Panc1 (cell line): ENCODE measurements around the gene RNF215. TPM values are rescaled to one million over a fixed set of nuclear protein-coding genes. Genes with fewer than 3 reads are reported as not detected.

Source experiments
- ATAC-seq: fragments of 200-7000 bp; cut with Tn5 transposase; 2 replicates; pipeline ENCODE4 v1.9.1; 2020; ENCODE audit warnings: mild to moderate bottlenecking, moderate library complexity
- BruUV-seq: library from RNA; stranded (reverse); fragments of 400-500 nt; replicated peaks from 2 replicates; lab custom pipeline; 2021; lab: Mats Ljungman, UMichigan
- CTCF ChIA-PET: fragments of 300-600 bp; sonication (Branson Sonifier 250); formaldehyde crosslinking; loops from one replicate; lab custom pipeline; 2022; ENCODE audit warnings: antibody characterized with exemption; lab: Charles Lee
- POLR2A ChIA-PET: fragments of 300-600 bp; sonication (Branson Sonifier 250); formaldehyde crosslinking; loops from one replicate; lab custom pipeline; 2022; ENCODE audit warnings: antibody characterized with exemption; lab: Charles Lee
- DNase-seq: peaks from one replicate; pipeline ENCODE4 v3.0.0-alpha.2; 2010; ENCODE audit warnings: low read depth, low spot score
- H3K27ac ChIP-seq: 2 replicates; pipeline ENCODE4 v1.5.1; 2011; ENCODE audit warnings: mild to moderate bottlenecking, low read length, inconsistent platforms
- H3K27me3 ChIP-seq: fragments of 200-500 bp; sonication (Bioruptor generic); 2 replicates; pipeline ENCODE4 v1.6.0; 2014; ENCODE audit warnings: low read length, inconsistent platforms; ENCODE audit not compliant: control insufficient read depth, insufficient read depth
- H3K36me3 ChIP-seq: fragments of 200-500 bp; sonication (Bioruptor generic); 2 replicates; pipeline ENCODE4 v1.5.1; 2014; ENCODE audit warnings: inconsistent platforms, mild to moderate bottlenecking, low read length, moderate library complexity; ENCODE audit not compliant: control insufficient read depth, insufficient read depth
- H3K4me1 ChIP-seq: 2 replicates; pipeline ENCODE4 v1.5.1; 2011; ENCODE audit warnings: inconsistent platforms, mild to moderate bottlenecking, low read length, moderate library complexity; ENCODE audit not compliant: control insufficient read depth, insufficient read depth
- H3K4me3 ChIP-seq, 2 experiments: 2 replicates each; pipeline ENCODE4 v1.5.1; 2011 to 2012; ENCODE audit warnings: low read depth in 2 of 2, low read length in 2 of 2, mild to moderate bottlenecking in 2 of 2, inconsistent platforms in 1 of 2, moderate library complexity in 1 of 2
- H3K9me3 ChIP-seq: fragments of 200-500 bp; sonication (Bioruptor generic); 2 replicates; pipeline ENCODE4 v1.5.1; 2014; ENCODE audit warnings: low read depth, mild to moderate bottlenecking, inconsistent platforms, low read length, moderate library complexity; ENCODE audit not compliant: control insufficient read depth, insufficient read depth
- CTCF ChIP-seq: fragments of 450-650 bp; IDR thresholded peaks from 2 replicates; pipeline ENCODE4 v1.5.1; 2017; ENCODE audit warnings: mild to moderate bottlenecking
- POLR2AphosphoS5 ChIP-seq: IDR thresholded peaks from 2 replicates; pipeline ENCODE4 v1.6.1; 2012; ENCODE audit warnings: mild to moderate bottlenecking, low read depth, low read length, moderate library complexity
- REST ChIP-seq, 2 experiments: IDR thresholded peaks; 2 replicates each; pipeline ENCODE4 v1.6.1; 2011 to 2012; ENCODE audit warnings: low read depth in 2 of 2, control low read depth in 1 of 2, low read length in 1 of 2, mild to moderate bottlenecking in 1 of 2, moderate library complexity in 1 of 2; ENCODE audit not compliant: insufficient read depth in 1 of 2
- SIN3A ChIP-seq: IDR thresholded peaks from 2 replicates; pipeline ENCODE4 v1.6.1; 2012; ENCODE audit warnings: low read depth, mild to moderate bottlenecking, low read length, moderate library complexity, borderline replicate concordance; ENCODE audit not compliant: insufficient read depth
- TCF7L2 ChIP-seq: IDR thresholded peaks from 2 replicates; pipeline ENCODE4 v1.6.1; 2011; ENCODE audit warnings: mild to moderate bottlenecking, low read depth, low read length, inconsistent platforms
- in situ Hi-C: cut with HindIII; loops from 2 replicates; pipeline ENCODE4 v1.10.0; 2016; ENCODE audit warnings: low sequenced_read_pairs, low pct_unique_long_range_greater_than_20kb
- intact Hi-C: fragments of 100-400 bp; cut with micrococcal nuclease; formaldehyde crosslinking; loops from one replicate; pipeline ENCODE4 v1.10.0; 2022; ENCODE audit not compliant: unreplicated experiment
- total RNA-seq: library from RNA; stranded (reverse); gene quantifications from one replicate; pipeline ENCODE4 v1.2.1, GENCODE V29; 2021; ENCODE audit not compliant: unreplicated experiment

The RNF215 gene
- total RNA-seq, 1 experiment from 2014 or later = 35.8 TPM

- DNase-seq (no peak), ATAC-seq (no peak)
- H3K27me3 ChIP-seq = no peaks in the 10 kb centered on the region
- H3K27ac ChIP-seq = no peak overlapping the region
- TF ChIP-seq POLR2AphosphoS5 = no peak
- no peak for TF ChIP-seq TCF7L2
- TF ChIP-seq SIN3A = no peak
- ChIA-PET CTCF (no interaction called here), POLR2A (interaction anchor here (0.6 kb wide), 1 partner anchor 57 kb away, joined by 3 read pairs; no protein-coding TSS in a partner anchor)
- H3K4me1 ChIP-seq = no peaks in the 10 kb centered on the region
- H3K9me3 ChIP-seq = no peaks in the 10 kb centered on the region
- in situ Hi-C loops (no loop called here), intact Hi-C loops (no loop called here)
- no peak overlapping the region for H3K4me3 ChIP-seq
- BruUV-seq = no TSS peak
- peaks cover 5% of the 10 kb centered on the region for H3K36me3 ChIP-seq
These were observed 49.8 kb downstream of the RNF215 start for GRCh38 chr22:30337461-30337778.

- Histone ChIP-seq H3K27ac (no peak overlapping the region), H3K36me3 (peaks cover 3% of the 10 kb centered on the region), H3K4me1 (no peaks in the 10 kb centered on the region), H3K27me3 (no peaks in the 10 kb centered on the region), H3K9me3 (no peaks in the 10 kb centered on the region), H3K4me3 (no peak overlapping the region)
- TF ChIP-seq TCF7L2 (no peak), CTCF (no peak)
- no peak for ATAC-seq
- no TSS peak for BruUV-seq
- in situ Hi-C loops (no loop called here), intact Hi-C loops (no loop called here)
- DNase-seq = no peak
- POLR2A ChIA-PET = interaction anchor here (0.6 kb wide), 1 partner anchor 58 kb away, joined by 3 read pairs; no protein-coding TSS in a partner anchor
- CTCF ChIA-PET = no interaction called here
These were observed 50.3 kb downstream of the RNF215 start for GRCh38 chr22:30336752-30337460.

- no peak overlapping the region for H3K27ac ChIP-seq
- no peaks in the 10 kb centered on the region for H3K27me3 ChIP-seq
- no peaks in the 10 kb centered on the region for H3K4me1 ChIP-seq
- ChIA-PET POLR2A (interaction anchor here (0.7 kb wide), 1 partner anchor 22 kb away, joined by 3 read pairs; the partner anchor contains the start of genes CCDC157 and SF3A1), CTCF (no interaction called here)
- no peak for TF ChIP-seq CTCF
- TF ChIP-seq SIN3A = no peak
- TF ChIP-seq POLR2AphosphoS5 = no peak
- no peak for TF ChIP-seq TCF7L2
- no peak for TF ChIP-seq REST (IDR thresholded peaks at IDR 0.05; ENCODE audit: insufficient read depth in 1 of 2, low read depth in 2 of 2, low read length in 1 of 2)
- ATAC-seq (no peak), DNase-seq (no peak)
- in situ Hi-C loops (no loop called here), intact Hi-C loops (no loop called here)
- peaks cover 3% of the 10 kb centered on the region for H3K36me3 ChIP-seq
- no peaks in the 10 kb centered on the region for H3K9me3 ChIP-seq
- BruUV-seq = no TSS peak
- H3K4me3 ChIP-seq = no peak overlapping the region
These were observed 52.0 kb downstream of the RNF215 start for GRCh38 chr22:30335236-30335635.
